HG03521 (cell line): ENCODE measurements around the gene NOL4L.

ENCODE experiments used
- ATAC-seq: cut with Tn5 transposase; IDR thresholded peaks from one replicate; pipeline ENCODE4 v1.9.1; 2021; ENCODE audit warnings: mild to moderate bottlenecking, moderate library complexity; ENCODE audit not compliant: unreplicated experiment

NOL4L gene

GRCh38 chr20:32585011-32585585, at the start of gene NOL4L:
TSS of gene NOL4L (minus strand) at chr20:32585333. CDS start at chr20:32584890, 443 bp downstream.
- no peak for ATAC-seq

GRCh38 chr20:32634041-32634805, 49.1 kb upstream of the NOL4L start:
- no peak for ATAC-seq

- no peak for ATAC-seq
These were observed 47.6 kb upstream of the NOL4L start for GRCh38 chr20:32632461-32633354.

- no peak for ATAC-seq
These were observed 46.9 kb upstream of the NOL4L start for GRCh38 chr20:32631933-32632460.

- no peak for ATAC-seq
These were observed 44.7 kb upstream of the NOL4L start for GRCh38 chr20:32629813-32630212.

- ATAC-seq = no peak
These were observed 43.9 kb upstream of the NOL4L start for GRCh38 chr20:32628960-32629530.

GRCh38 chr20:32626859-32627636, 41.9 kb upstream of the NOL4L start:
- no peak for ATAC-seq

GRCh38 chr20:32626407-32626806, 41.3 kb upstream of the NOL4L start:
- no peak for ATAC-seq

- ATAC-seq = no peak
These were observed 40.9 kb upstream of the NOL4L start for GRCh38 chr20:32625996-32626395.

GRCh38 chr20:32624687-32625345, 39.7 kb upstream of the NOL4L start:
- no peak for ATAC-seq

GRCh38 chr20:32623667-32624157, 38.6 kb upstream of the NOL4L start:
- ATAC-seq = no peak

GRCh38 chr20:32622585-32623468, 37.7 kb upstream of the NOL4L start:
- no peak for ATAC-seq

GRCh38 chr20:32621891-32622584, 36.9 kb upstream of the NOL4L start:
- no peak for ATAC-seq

GRCh38 chr20:32621071-32621890, 36.1 kb upstream of the NOL4L start:
- no peak for ATAC-seq

GRCh38 chr20:32619586-32619985, 34.5 kb upstream of the NOL4L start:
- no peak for ATAC-seq

GRCh38 chr20:32614772-32615171, 29.6 kb upstream of the NOL4L start:
- no peak for ATAC-seq

GRCh38 chr20:32614303-32614702, 29.2 kb upstream of the NOL4L start:
- ATAC-seq = no peak
